T-cell (primary cell): Measurements from ENCODE around the gene CHM. TPM values are rescaled to one million over a fixed set of nuclear protein-coding genes. Genes with fewer than 3 reads are reported as not detected.
"Not testable (repeated sequence)": the region's sequence is repeated elsewhere in the genome, so short reads cannot be mapped to it uniquely, and the experiment has no call there.

Source experiments
- ATAC-seq, 4 experiments: fragments of 200-7000 bp in 3 of 4; fragments of 150-1000 bp in 1 of 4; cut with Tn5 transposase; replicated peaks in 1 of 4; 1 replicate in 3 of 4; 2 replicates in 1 of 4; pipeline ENCODE4 v1.10.0; 2021; ENCODE audit warnings: moderate library complexity in 3 of 4, mild to moderate bottlenecking in 2 of 4, moderate number of reproducible peaks in 1 of 4
- CTCF ChIA-PET, 2 donors: fragments of 300-600 bp; sonication (Branson Sonifier 250); formaldehyde crosslinking; loops; one replicate each; lab custom pipeline; 2022; ENCODE audit warnings: antibody characterized with exemption in 2 of 2; lab: Charles Lee
- POLR2A ChIA-PET, 2 donors: fragments of 300-600 bp; sonication (Branson Sonifier 250); formaldehyde crosslinking; loops; one replicate each; lab custom pipeline; 2022; ENCODE audit warnings: antibody characterized with exemption in 2 of 2; lab: Charles Lee
- DNase-seq, 35 experiments: peaks; one replicate each; pipeline versions ENCODE4 v3.0.0 to v3.0.0-alpha.2; 2013 to 2023
- H3K27ac ChIP-seq: one replicate; pipeline ENCODE4 v1.5.1; 2013; ENCODE audit warnings: low read length
- H3K27me3 ChIP-seq, 2 experiments: replicated peaks in 1 of 2; 1 replicate in 1 of 2; 2 replicates in 1 of 2; pipeline versions ENCODE4 v1.6.1 to v1.7.0; 2013; ENCODE audit warnings: low read length in 1 of 2, mixed read lengths in 1 of 2; ENCODE audit not compliant: control insufficient read depth in 2 of 2, insufficient read depth in 2 of 2; ENCODE audit errors: extremely low read depth in 1 of 2
- H3K36me3 ChIP-seq, 2 donors: 1 replicate in 1 of 2; 2 replicates in 1 of 2; pipeline versions ENCODE4 v1.6.1 to v1.7.0; 2013; ENCODE audit warnings: low read length in 1 of 2; ENCODE audit not compliant: control insufficient read depth in 2 of 2, insufficient read depth in 1 of 2; ENCODE audit errors: extremely low read depth in 1 of 2
- H3K4me1 ChIP-seq, 2 experiments: 1 replicate in 1 of 2; 2 replicates in 1 of 2; pipeline versions ENCODE4 v1.6.1 to v1.7.0; 2013; ENCODE audit warnings: low read length in 2 of 2, mixed read lengths in 1 of 2; ENCODE audit not compliant: insufficient read depth in 2 of 2, control insufficient read depth in 1 of 2; ENCODE audit errors: extremely low read depth in 1 of 2
- H3K4me3 ChIP-seq, 2 donors: 1 replicate in 1 of 2; 2 replicates in 1 of 2; pipeline versions ENCODE4 v1.5.1 to v1.7.0; 2013; ENCODE audit warnings: mild to moderate bottlenecking in 2 of 2, low read length in 1 of 2, moderate library complexity in 1 of 2; ENCODE audit not compliant: control insufficient read depth in 1 of 2; ENCODE audit errors: extremely low read depth in 1 of 2
- H3K9me3 ChIP-seq: 2 replicates; pipeline ENCODE4 v1.7.0; 2013
- H3K27ac Mint-ChIP-seq, 2 donors: one replicate each; pipeline ENCODE4 v1.8.0; 2020 to 2021; ENCODE audit warnings: mild to moderate bottlenecking in 2 of 2, mixed read lengths in 2 of 2
- H3K27me3 Mint-ChIP-seq, 2 donors: one replicate each; pipeline ENCODE4 v1.8.0; 2021 to 2022; ENCODE audit warnings: mixed read lengths in 2 of 2
- H3K36me3 Mint-ChIP-seq: one replicate; pipeline ENCODE4 v1.8.0; 2021; ENCODE audit warnings: mixed read lengths
- H3K4me1 Mint-ChIP-seq, 3 donors: one replicate each; pipeline ENCODE4 v1.8.0; 2020 to 2022; ENCODE audit warnings: mixed read lengths in 3 of 3, mild to moderate bottlenecking in 1 of 3
- H3K4me3 Mint-ChIP-seq, 3 donors: one replicate each; pipeline ENCODE4 v1.8.0; 2020 to 2022; ENCODE audit warnings: mild to moderate bottlenecking in 3 of 3, mixed read lengths in 3 of 3, moderate library complexity in 3 of 3
- H3K9me3 Mint-ChIP-seq, 3 donors: one replicate each; pipeline ENCODE4 v1.8.0; 2020 to 2022; ENCODE audit warnings: mixed read lengths in 3 of 3
- WGBS: methylation state at CpG from one replicate; pipeline ENCODE4 v1.1.5; 2013; ENCODE audit warnings: missing lambda C conversion rate; ENCODE audit not compliant: insufficient coverage; 5-methylcytosine and 5-hydroxymethylcytosine counted together
- total RNA-seq, 35 experiments: library from RNA in 6 of 35; stranded (reverse) in 6 of 35; fragments of 120-200 nt in 1 of 35; gene quantifications; one replicate each; pipeline versions ENCODE4 v1.2.1 to v1.2.4 and lab custom pipeline; 2013 to 2026

The CHM gene
- total RNA-seq, 5 donors from 2014 or later (not counting 1 experiment from before 2014, with no cell fraction given), result 10.5 to 16.8 (median 16.2) TPM

DNA sequence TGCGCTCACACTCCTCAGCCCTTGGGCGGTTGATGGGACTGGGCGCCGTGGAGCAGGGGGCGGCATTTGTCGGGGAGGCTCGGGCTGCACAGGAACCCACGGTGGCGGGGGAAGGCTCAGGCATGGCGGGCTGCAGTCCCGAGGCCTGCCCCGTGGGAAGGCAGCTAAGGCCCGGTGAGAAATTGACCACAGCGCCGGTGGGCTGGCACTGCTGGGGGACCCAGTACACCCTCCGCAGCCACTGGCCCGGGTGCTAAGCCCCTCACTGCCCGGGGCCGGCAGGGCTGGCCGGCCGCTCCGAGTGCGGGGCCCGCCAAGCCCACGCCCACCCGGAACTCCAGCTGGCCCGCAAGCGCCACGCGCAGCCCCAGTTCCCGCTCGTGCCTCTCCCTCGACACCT lies 75.0 kb downstream of the CHM start:
- H3K4me1 Mint-ChIP-seq, H3K4me3 ChIP-seq, POLR2A ChIA-PET, ATAC-seq, H3K9me3 Mint-ChIP-seq, H3K36me3 ChIP-seq, H3K4me3 Mint-ChIP-seq, DNase-seq, H3K27me3 ChIP-seq, CTCF ChIA-PET, H3K4me1 ChIP-seq, H3K9me3 ChIP-seq, H3K27me3 Mint-ChIP-seq, H3K27ac ChIP-seq: not testable (repeated sequence)
- Mint-ChIP-seq H3K36me3 (peaks cover 37% of the 10 kb centered on the region), H3K27ac (peak overlapping the region in 1 of 2 donors; percentile 16)
- whole genome bisulfite sequencing, result no CpG with 5 or more reads among the region's 33 CpGs

DNA sequence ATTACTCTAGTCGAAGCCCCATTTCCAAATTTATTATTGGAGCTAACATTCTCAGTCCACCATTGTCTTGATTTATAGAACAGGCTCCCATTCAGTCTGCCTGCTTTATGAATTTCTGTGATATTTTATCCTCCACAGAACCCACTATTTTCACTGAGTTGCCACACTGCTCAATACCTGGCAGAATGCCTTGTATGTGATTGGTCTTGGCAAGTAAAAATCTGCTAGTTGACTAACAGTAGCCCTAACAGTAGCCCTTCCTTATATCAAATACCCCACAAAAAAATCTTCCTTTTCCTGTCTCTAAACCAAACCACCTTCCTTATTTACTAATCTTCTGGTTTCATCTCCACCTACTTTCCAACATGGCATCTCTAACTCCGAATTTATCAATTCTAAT lies 82.6 kb downstream of the CHM start:
- no peak overlapping the region for H3K27ac Mint-ChIP-seq
- no peak overlapping the region for H3K4me3 Mint-ChIP-seq
- no peak for DNase-seq

DNA sequence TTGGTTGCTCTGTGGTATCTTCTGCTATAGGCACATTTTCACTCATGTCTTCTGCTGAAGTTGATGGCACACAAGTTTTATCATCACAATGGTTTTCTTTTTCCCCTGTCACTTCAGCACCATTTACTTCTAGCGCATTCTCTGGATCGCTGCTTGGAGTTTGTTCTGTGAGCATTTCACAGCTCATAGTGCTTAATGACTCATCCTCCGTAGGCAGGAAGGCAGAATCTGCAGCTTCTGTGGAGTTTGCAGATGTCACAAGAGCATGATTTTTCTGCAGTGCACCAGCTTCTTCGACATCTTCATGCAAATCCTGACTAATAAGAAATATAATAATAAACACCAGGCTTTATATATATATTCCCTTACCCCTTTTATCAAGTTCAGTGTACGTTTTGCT lies 83.6 kb downstream of the CHM start:
- no CpG with 5 or more reads among the region's 5 CpGs for WGBS
- CTCF ChIA-PET, result no interaction called here
- H3K36me3 Mint-ChIP-seq, result peaks cover 17% of the 10 kb centered on the region
- POLR2A ChIA-PET, result no interaction called here
- no peaks in the 10 kb centered on the region for H3K36me3 ChIP-seq
- H3K4me1 ChIP-seq, result no peaks in the 10 kb centered on the region
- H3K27me3 Mint-ChIP-seq, result peaks cover 0 to 4% of the 10 kb centered on the region in 2 donors
- no peaks in the 10 kb centered on the region for H3K9me3 Mint-ChIP-seq
- DNase-seq (no peak), ATAC-seq (no peak)
- no peak overlapping the region for H3K27ac Mint-ChIP-seq
- H3K4me3 Mint-ChIP-seq, result no peak overlapping the region
- H3K4me1 Mint-ChIP-seq, result no peaks in the 10 kb centered on the region
- no peak overlapping the region for H3K27ac ChIP-seq
- no peaks in the 10 kb centered on the region for H3K27me3 ChIP-seq
- no peak overlapping the region for H3K4me3 ChIP-seq
- H3K9me3 ChIP-seq, result no peaks in the 10 kb centered on the region

More for the DNA sequence above, 82.6 kb downstream of the CHM start:
- no peaks in the 10 kb centered on the region for H3K4me1 Mint-ChIP-seq
- no peak for ATAC-seq
- peaks cover 20% of the 10 kb centered on the region for H3K36me3 Mint-ChIP-seq
- Histone ChIP-seq H3K36me3 (no peaks in the 10 kb centered on the region), H3K9me3 (no peaks in the 10 kb centered on the region), H3K4me1 (no peaks in the 10 kb centered on the region), H3K27me3 (no peaks in the 10 kb centered on the region), H3K27ac (no peak overlapping the region), H3K4me3 (no peak overlapping the region)
- no peaks in the 10 kb centered on the region for H3K9me3 Mint-ChIP-seq
- CTCF ChIA-PET, result no interaction called here
- 0% methylated on average over 1 of the region's 2 CpGs for WGBS
- peaks cover 0 to 4% of the 10 kb centered on the region in 2 donors for H3K27me3 Mint-ChIP-seq
- POLR2A ChIA-PET, result no interaction called here

DNA sequence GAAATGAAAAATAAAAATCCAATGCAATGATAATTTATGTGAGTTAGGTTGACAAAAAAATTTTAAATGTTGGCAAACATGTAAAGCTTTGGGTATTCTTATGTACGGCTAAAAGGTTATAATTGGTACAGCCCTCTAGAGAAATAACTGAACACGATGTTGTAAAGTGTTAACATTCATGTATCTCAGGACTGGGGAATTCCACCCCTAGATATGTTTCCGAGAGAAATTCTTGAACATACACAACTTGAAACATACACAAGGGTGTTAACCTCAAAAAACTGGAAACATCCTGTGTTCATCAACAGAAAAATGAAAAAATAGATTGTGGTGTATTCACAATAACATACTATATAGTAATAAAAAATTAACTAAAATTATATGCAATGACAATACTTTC lies 91.8 kb downstream of the CHM start:
- Histone ChIP-seq H3K27ac (no peak overlapping the region), H3K9me3 (no peaks in the 10 kb centered on the region), H3K4me3 (no peak overlapping the region), H3K27me3 (no peaks in the 10 kb centered on the region), H3K36me3 (peaks cover 0 to 3% of the 10 kb centered on the region in 2 donors), H3K4me1 (no peaks in the 10 kb centered on the region)
- peaks cover 48% of the 10 kb centered on the region for H3K36me3 Mint-ChIP-seq
- ChIA-PET CTCF (no interaction called here), POLR2A (no interaction called here)
- peaks cover 0 to 7% (median 5%) of the 10 kb centered on the region in 3 donors for H3K9me3 Mint-ChIP-seq
- no peak overlapping the region for H3K27ac Mint-ChIP-seq
- H3K27me3 Mint-ChIP-seq, result no peaks in the 10 kb centered on the region
- H3K4me3 Mint-ChIP-seq, result no peak overlapping the region
- DNase-seq (peak in 1 of 35 experiments; percentile 0), ATAC-seq (no peak)
- no peaks in the 10 kb centered on the region for H3K4me1 Mint-ChIP-seq
- no CpG with 5 or more reads among the region's 3 CpGs for WGBS

DNA sequence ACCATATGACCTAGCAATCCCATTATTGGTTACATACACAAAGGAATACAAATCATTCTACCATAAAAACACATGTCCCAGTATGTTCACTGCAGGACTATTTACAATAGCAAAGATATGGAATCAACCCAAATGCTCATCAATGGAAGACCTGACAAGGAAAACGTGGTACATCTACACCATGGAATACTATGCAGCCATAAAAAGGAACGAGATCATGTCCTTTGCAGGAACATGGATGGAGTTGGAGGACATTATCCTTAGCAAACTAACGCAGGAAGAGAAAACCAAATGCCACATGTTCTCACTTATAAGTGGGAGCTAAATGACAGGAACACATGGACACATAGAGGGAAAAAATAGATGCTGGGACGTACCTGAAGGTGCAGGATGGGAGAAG lies 102.6 kb downstream of the CHM start:
- H3K36me3 ChIP-seq, H3K27ac ChIP-seq, H3K27me3 Mint-ChIP-seq, POLR2A ChIA-PET, H3K9me3 ChIP-seq, H3K4me3 ChIP-seq, H3K27ac Mint-ChIP-seq, H3K4me1 Mint-ChIP-seq, H3K27me3 ChIP-seq, CTCF ChIA-PET, H3K4me1 ChIP-seq, H3K4me3 Mint-ChIP-seq, ATAC-seq, DNase-seq: not testable (repeated sequence)
- Mint-ChIP-seq H3K9me3 (peaks cover 9 to 13% (median 12%) of the 10 kb centered on the region in 3 donors), H3K36me3 (peaks cover 54% of the 10 kb centered on the region)
- 100% methylated on average over 1 of the region's 4 CpGs for WGBS

DNA sequence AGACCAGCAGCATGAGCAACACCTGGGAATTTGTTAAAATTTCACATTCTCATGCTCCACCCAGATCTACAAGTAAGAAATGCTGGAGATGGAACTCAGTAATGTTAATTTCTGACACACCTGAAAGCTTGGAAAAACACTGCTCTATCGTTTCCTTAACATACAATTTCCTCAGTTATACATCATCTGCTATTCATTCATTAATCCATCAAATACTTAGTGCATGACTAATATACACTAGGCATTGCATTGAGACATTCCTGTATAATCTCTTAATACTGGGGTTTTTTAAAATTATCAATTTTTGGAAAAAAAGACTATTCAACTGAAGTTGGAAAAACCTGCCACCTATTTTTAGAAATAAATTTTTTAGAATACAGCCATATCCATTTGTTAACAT lies 106.1 kb downstream of the CHM start:
- H3K4me3 Mint-ChIP-seq, result no peak overlapping the region
- CTCF ChIA-PET, result no interaction called here

DNA sequence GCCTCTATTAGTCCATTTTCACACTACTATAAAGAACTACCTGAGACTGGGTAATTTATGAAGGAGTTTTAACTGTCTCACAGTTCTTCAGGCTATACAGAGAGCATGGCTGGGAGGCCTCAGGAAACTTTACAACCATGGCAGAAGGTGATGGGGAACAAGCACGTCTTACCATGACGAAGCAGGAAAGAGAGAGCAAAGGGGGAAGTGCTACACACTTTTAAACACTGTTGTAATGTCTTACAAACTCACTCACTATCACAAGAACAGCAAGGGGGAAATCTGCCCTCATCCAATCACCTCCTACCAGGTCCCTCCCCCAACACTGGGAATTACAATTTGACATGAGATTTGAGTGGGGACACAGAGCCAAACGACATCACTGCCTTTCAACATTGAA lies 107.4 kb downstream of the CHM start:
- H3K4me1 Mint-ChIP-seq, H3K4me1 ChIP-seq, H3K27ac ChIP-seq, H3K36me3 ChIP-seq, POLR2A ChIA-PET, H3K27me3 Mint-ChIP-seq, H3K27ac Mint-ChIP-seq, H3K9me3 ChIP-seq, DNase-seq, CTCF ChIA-PET, H3K9me3 Mint-ChIP-seq, H3K4me3 Mint-ChIP-seq, ATAC-seq, H3K4me3 ChIP-seq, H3K27me3 ChIP-seq: not testable (repeated sequence)
- WGBS, result no CpG with 5 or more reads among the region's 3 CpGs
- H3K36me3 Mint-ChIP-seq, result peaks cover 30% of the 10 kb centered on the region

More for the DNA sequence above, 106.1 kb downstream of the CHM start:
- no peaks in the 10 kb centered on the region for H3K27me3 ChIP-seq
- ATAC-seq (no peak), DNase-seq (no peak)
- peaks cover 0 to 4% (median 0%) of the 10 kb centered on the region in 3 donors for H3K4me1 Mint-ChIP-seq
- H3K9me3 Mint-ChIP-seq, result peaks cover 9 to 13% (median 12%) of the 10 kb centered on the region in 3 donors
- peaks cover 0 to 3% of the 10 kb centered on the region in 2 donors for H3K36me3 ChIP-seq
- WGBS, result no CpG with 5 or more reads among the region's 1 CpG
- H3K36me3 Mint-ChIP-seq, result peaks cover 39% of the 10 kb centered on the region
- peaks cover 0 to 4% of the 10 kb centered on the region in 2 donors for H3K27me3 Mint-ChIP-seq
- no peak overlapping the region for H3K4me3 ChIP-seq
- H3K27ac Mint-ChIP-seq, result no peak overlapping the region
- H3K4me1 ChIP-seq, result no peaks in the 10 kb centered on the region
- POLR2A ChIA-PET, result no interaction called here
- no peak overlapping the region for H3K27ac ChIP-seq
- no peaks in the 10 kb centered on the region for H3K9me3 ChIP-seq
